ENCODE results near the gene CEP41. TPM values are rescaled to one million over a fixed set of nuclear protein-coding genes. Genes with fewer than 3 reads are reported as not detected.

Gene CEP41
- polyA plus RNA-seq, 1 donor from 2014 or later: 47.0 TPM

- H3K9me2 ChIP-seq (ENCODE audit: insufficient read depth, low read length): no peaks in the 10 kb centered on the region
- no peaks in the 10 kb centered on the region for H3K9me3 ChIP-seq (ENCODE audit: low read length)
- no peaks in the 10 kb centered on the region for H3K36me3 ChIP-seq (ENCODE audit: insufficient read depth, low read length)
- no peaks in the 10 kb centered on the region for H3K79me2 ChIP-seq (replicated peaks; ENCODE audit: insufficient read depth, low read length)
- no peak overlapping the region for H3K4me3 ChIP-seq (ENCODE audit: low read length)
- no peak overlapping the region for H3K4me2 ChIP-seq (ENCODE audit: low read length)
- H3K27ac ChIP-seq (ENCODE audit: low read length): no peak overlapping the region
- TF ChIP-seq TAF1 (IDR thresholded peaks at IDR 0.05; ENCODE audit: low read depth): no peak
- no peak for TF ChIP-seq MXI1 (conservative IDR thresholded peaks at IDR 0.05; ENCODE audit: poor library complexity, severe bottlenecking)
- TF ChIP-seq EP300 (conservative IDR thresholded peaks at IDR 0.05; ENCODE audit: poor library complexity, severe bottlenecking): no peak
- no peak for TF ChIP-seq CTCF (IDR thresholded peaks at IDR 0.05; ENCODE audit: poor library complexity, severe bottlenecking)
- no peak for TF ChIP-seq RAD21 (conservative IDR thresholded peaks at IDR 0.05)
- no peak for TF ChIP-seq REST (IDR thresholded peaks at IDR 0.05; ENCODE audit: borderline replicate concordance)
- no peak for TF ChIP-seq POLR2AphosphoS5 (IDR thresholded peaks at IDR 0.05)
- TF ChIP-seq EZH2 (IDR thresholded peaks at IDR 0.05; ENCODE audit: borderline replicate concordance, insufficient read depth, low read length, poor library complexity, severe bottlenecking): no peak
- TF ChIP-seq SMC3 (conservative IDR thresholded peaks at IDR 0.05; ENCODE audit: poor library complexity): no peak
- H3F3A ChIP-seq (ENCODE audit: insufficient read depth, low read length, poor library complexity, severe bottlenecking): no peaks in the 10 kb centered on the region
- no peaks in the 10 kb centered on the region for H3K27me3 ChIP-seq (ENCODE audit: insufficient read depth, low read depth, low read length)
- no peaks in the 10 kb centered on the region for H4K20me1 ChIP-seq (ENCODE audit: insufficient read depth)
- no peak overlapping the region for H3K9ac ChIP-seq (ENCODE audit: low read length)
- H2AFZ ChIP-seq (ENCODE audit: low read depth, low read length): no peak overlapping the region
These were observed 53.0 kb downstream of the CEP41 start for GRCh38 chr7:130387628-130388403.

GRCh38 chr7:130387306-130387627 is 53.5 kb downstream of the CEP41 start:
- Histone ChIP-seq H3K36me3 (ENCODE audit: insufficient read depth, low read length) (no peaks in the 10 kb centered on the region), H3K27me3 (ENCODE audit: insufficient read depth, low read depth, low read length) (no peaks in the 10 kb centered on the region), H3K4me3 (ENCODE audit: low read length) (no peak overlapping the region), H3K4me2 (ENCODE audit: low read length) (no peak overlapping the region), H3K79me2 (replicated peaks; ENCODE audit: insufficient read depth, low read length) (no peaks in the 10 kb centered on the region), H3K9me3 (ENCODE audit: low read length) (no peaks in the 10 kb centered on the region), H4K20me1 (ENCODE audit: insufficient read depth) (no peaks in the 10 kb centered on the region), H3K9me2 (ENCODE audit: insufficient read depth, low read length) (no peaks in the 10 kb centered on the region), H2AFZ (ENCODE audit: low read depth, low read length) (no peak overlapping the region), H3K9ac (ENCODE audit: low read length) (no peak overlapping the region), H3F3A (ENCODE audit: insufficient read depth, low read length, poor library complexity, severe bottlenecking) (no peaks in the 10 kb centered on the region), H3K27ac (ENCODE audit: low read length) (no peak overlapping the region)
- TF ChIP-seq RAD21 (conservative IDR thresholded peaks at IDR 0.05) (no peak), POLR2AphosphoS5 (IDR thresholded peaks at IDR 0.05) (no peak), SMC3 (conservative IDR thresholded peaks at IDR 0.05; ENCODE audit: poor library complexity) (no peak), CTCF (IDR thresholded peaks at IDR 0.05; ENCODE audit: poor library complexity, severe bottlenecking) (no peak), TAF1 (IDR thresholded peaks at IDR 0.05; ENCODE audit: low read depth) (no peak), EP300 (conservative IDR thresholded peaks at IDR 0.05; ENCODE audit: poor library complexity, severe bottlenecking) (no peak), MXI1 (conservative IDR thresholded peaks at IDR 0.05; ENCODE audit: poor library complexity, severe bottlenecking) (no peak), REST (IDR thresholded peaks at IDR 0.05; ENCODE audit: borderline replicate concordance) (no peak), EZH2 (IDR thresholded peaks at IDR 0.05; ENCODE audit: borderline replicate concordance, insufficient read depth, low read length, poor library complexity, severe bottlenecking) (no peak)

Data from neural cell (in vitro differentiated cells).